GM18867 (cell line): ENCODE results near the gene PIGZ.
"Not testable (repeated sequence)": the region's sequence is repeated elsewhere in the genome, so short reads cannot be mapped to it uniquely, and the experiment has no call there.

ENCODE experiments used
- ATAC-seq: cut with Tn5 transposase; IDR thresholded peaks from one replicate; pipeline ENCODE4 v1.9.1; 2021; ENCODE audit warnings: mild to moderate bottlenecking, moderate library complexity; ENCODE audit not compliant: unreplicated experiment

PIGZ gene

DNA sequence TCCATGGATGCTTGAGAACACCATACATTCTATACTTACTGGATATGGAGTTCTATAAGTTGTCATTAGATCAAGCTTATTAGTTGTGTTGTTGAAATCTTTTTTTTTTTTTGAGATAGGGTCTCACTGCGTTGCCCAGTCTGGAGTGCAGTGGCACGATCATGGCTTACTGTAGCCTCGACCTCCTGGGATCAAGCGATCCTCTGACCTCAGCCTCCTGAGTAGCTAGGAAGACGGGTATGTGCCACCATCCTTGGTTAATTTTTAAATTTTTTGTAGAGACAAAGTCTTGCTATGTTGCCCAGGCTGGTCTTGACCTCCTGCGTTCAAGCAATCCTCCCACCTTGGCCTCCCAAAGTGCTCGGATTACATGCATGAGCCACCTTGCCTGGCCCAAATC lies 13.8 kb downstream of the PIGZ start:
- no peak for ATAC-seq

DNA sequence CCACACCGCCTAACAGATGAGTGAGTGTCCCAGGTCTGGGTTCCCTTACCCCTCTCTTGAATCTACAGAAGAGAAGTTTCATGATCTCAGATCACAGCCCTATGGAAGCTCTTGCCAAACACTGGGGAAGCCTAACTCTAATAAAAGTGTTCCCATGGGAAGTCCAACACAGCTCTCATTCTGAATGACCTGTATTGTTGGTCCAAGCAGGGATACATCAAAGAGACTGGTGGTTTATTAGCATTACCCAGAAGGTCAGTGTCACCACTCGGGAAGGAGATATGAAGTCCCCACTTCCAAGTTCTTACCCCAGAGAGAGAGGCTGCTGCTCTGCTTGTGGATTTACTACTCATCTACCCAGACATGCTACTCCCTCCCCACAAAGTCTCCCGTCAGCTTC lies 17.3 kb downstream of the PIGZ start:
- no peak for ATAC-seq

GRCh38 chr3:196949750-196950149 lies 18.9 kb downstream of the PIGZ start:
- no peak for ATAC-seq

DNA sequence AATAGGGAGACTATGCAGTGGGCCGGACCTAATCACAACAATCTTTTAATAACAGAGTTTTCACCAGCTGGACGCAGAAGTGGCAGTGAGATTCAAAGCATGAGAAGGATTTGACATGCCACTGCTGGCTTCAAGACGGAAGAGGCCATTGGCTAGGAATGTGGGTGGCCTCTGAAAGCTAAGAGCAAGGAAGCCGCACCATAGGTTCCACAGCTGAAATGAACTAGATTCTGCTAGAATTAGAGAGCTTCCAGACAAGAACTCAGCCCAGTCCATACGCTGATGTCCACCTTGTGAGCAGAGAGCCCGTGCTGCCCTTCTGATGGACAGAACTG lies 19.4 kb downstream of the PIGZ start:
- no peak for ATAC-seq

- ATAC-seq = no peak
Measured at GRCh38 chr3:196948442-196949284, 20.0 kb downstream of the PIGZ start.

GRCh38 chr3:196947860-196948441 lies 20.7 kb downstream of the PIGZ start:
- ATAC-seq = no peak

GRCh38 chr3:196947136-196947859 lies 21.3 kb downstream of the PIGZ start:
- ATAC-seq = no peak

GRCh38 chr3:196944037-196944790 lies 24.4 kb downstream of the PIGZ start:
- ATAC-seq = not testable (repeated sequence)

GRCh38 chr3:196942915-196943277 lies 25.7 kb downstream of the PIGZ start:
- ATAC-seq = peak; percentile 7

GRCh38 chr3:196942226-196942914 lies 26.3 kb downstream of the PIGZ start, which contains the start of gene NCBP2:
Gene NCBP2, minus strand, starts transcription at chr3:196942528. Its CDS starts 25 bp downstream, at chr3:196942503.
- ATAC-seq = peak; percentile 91

DNA sequence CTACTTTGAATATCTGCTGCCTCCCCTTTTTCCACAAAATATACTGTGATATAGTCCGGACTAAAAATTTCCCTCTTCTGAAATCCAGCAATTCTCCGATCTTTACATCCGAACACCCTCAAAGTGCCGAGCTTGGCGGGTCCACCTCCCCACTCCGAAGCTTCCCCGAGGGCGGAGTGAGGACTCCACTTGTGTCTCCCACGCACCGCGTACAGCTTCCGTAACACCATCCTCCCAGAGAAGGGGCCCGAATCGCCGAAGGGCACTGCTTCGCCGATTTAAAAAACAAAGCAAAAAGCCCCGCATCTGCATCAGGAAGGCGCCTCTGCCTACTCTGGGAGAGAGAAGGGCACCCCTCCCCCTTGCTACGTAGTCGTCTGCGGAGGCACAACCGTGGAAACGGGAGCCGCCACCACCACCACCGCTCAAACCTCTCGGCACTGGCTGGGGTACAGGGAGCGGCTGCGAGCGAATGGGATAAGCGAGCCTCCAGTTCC lies 26.9 kb downstream of the PIGZ start:
- peak; percentile 21 for ATAC-seq

DNA sequence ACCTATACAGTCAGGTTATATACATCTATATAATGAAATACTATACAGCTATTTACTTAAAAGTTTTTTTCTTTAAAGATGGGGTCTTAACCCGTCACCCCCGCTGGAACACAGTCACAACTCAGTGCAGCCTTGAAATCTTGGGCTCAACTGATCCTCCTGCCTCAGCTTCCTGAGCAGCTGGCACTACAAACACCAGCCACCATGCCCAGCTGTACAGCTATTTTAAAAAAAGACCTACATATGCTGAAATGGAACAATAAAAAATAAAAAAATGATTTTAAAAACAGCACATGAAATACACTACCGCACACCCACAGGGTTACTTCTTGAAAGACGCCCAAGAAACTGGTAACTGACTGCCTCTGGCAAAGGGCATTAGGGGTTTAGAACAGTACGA lies 30.1 kb downstream of the PIGZ start:
- no peak for ATAC-seq

DNA sequence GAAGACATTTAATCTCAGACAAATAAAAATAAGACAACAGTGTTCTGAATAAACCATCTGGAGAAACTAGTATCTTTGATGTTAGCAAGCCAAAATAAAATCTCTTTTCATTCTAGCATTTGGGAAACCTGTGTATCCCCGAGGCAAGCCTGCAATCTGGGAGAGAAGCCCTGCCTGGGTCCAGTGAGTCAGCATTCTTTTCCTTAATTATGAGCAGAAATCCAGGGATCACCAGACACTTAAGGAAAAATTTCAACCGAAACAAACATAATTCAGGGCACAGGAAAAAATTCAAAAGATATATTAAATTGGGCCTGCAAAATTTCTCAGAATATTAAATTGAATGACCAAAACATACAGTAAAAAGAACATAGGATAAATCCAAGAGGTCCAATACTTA lies 30.5 kb downstream of the PIGZ start:
- ATAC-seq = no peak

DNA sequence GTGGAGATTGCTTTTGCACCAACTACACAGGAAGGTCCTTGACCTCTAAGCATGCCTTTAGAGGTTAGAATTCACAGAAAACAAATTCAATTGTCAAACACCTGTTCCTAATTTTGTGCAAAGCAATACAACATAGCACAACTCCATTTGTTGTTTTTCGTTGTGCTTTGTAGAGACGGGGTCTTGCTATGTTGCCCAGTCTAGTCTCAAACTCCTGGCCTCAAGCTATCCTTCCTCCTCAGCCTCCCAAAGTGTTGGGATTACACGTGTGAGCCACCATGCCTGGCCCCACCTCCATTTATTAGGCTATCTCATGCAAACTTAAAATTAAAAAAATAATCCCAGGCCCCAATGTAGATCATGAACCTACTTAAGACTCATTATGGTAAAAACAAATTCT lies 32.3 kb downstream of the PIGZ start:
- ATAC-seq = no peak

GRCh38 chr3:196932600-196932999 lies 36.0 kb downstream of the PIGZ start:
- peak; percentile 51 for ATAC-seq

GRCh38 chr3:196931828-196932587 lies 36.6 kb downstream of the PIGZ start:
- peak; percentile 50 for ATAC-seq

GRCh38 chr3:196931157-196931556 lies 37.5 kb downstream of the PIGZ start:
- ATAC-seq = no peak

- no peak for ATAC-seq
Measured at GRCh38 chr3:196927571-196928453, 40.8 kb downstream of the PIGZ start.

GRCh38 chr3:196920733-196921132 lies 47.9 kb downstream of the PIGZ start:
- no peak for ATAC-seq
